Tibial nerve (tissue), 4 donors: ENCODE data around the gene ELAVL4.

Experiments used
- EP300 ChIP-seq, 2 donors: sonication (generic); formaldehyde crosslinking; IDR thresholded peaks; one replicate each; pipeline ENCODE4 v1.6.1; 2017; ENCODE audit warnings: antibody characterized with exemption in 2 of 2, mild to moderate bottlenecking in 1 of 2
- POLR2A ChIP-seq, 2 donors: fragments of 450-650 bp; IDR thresholded peaks; one replicate each; pipeline ENCODE4 v1.6.1; 2017; ENCODE audit warnings: antibody characterized with exemption in 2 of 2, mild to moderate bottlenecking in 2 of 2, moderate library complexity in 2 of 2
- TF ChIP-seq, protein P1 (sequence below), 5 experiments: fragments of 200-600 bp in 3 of 5; fragments of 450-650 bp in 2 of 5; sonication (generic) in 3 of 5; IDR thresholded peaks; one replicate each; pipeline ENCODE4 v1.5.1; 2016 to 2019; ENCODE audit warnings: antibody characterized with exemption in 5 of 5, mild to moderate bottlenecking in 3 of 5, moderate library complexity in 2 of 5

DNA sequence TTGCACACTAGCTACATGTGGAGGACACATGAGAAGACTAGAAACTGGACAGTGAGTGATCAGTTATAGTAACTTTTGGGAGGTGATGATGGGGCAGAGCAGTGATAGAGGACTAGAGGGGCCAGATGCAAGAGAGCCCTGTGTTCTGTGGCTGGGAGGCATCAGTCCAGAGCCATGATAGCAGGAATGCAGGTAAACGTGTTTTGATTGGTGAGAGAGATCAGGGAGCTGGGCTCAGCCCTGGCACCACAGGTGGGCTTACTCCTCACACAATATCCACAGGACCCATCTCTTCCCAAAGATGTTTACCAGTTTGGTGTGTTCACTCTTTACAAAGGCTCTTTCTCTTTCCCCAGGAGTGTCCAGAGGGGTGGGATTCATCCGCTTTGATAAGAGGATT, 86.5 kb downstream of the ELAVL4 start:
- TF ChIP-seq POLR2A (IDR thresholded peaks at IDR 0.05) (no peak), EP300 (IDR thresholded peaks at IDR 0.05) (no peak)
- TF ChIP-seq, protein P1, sequence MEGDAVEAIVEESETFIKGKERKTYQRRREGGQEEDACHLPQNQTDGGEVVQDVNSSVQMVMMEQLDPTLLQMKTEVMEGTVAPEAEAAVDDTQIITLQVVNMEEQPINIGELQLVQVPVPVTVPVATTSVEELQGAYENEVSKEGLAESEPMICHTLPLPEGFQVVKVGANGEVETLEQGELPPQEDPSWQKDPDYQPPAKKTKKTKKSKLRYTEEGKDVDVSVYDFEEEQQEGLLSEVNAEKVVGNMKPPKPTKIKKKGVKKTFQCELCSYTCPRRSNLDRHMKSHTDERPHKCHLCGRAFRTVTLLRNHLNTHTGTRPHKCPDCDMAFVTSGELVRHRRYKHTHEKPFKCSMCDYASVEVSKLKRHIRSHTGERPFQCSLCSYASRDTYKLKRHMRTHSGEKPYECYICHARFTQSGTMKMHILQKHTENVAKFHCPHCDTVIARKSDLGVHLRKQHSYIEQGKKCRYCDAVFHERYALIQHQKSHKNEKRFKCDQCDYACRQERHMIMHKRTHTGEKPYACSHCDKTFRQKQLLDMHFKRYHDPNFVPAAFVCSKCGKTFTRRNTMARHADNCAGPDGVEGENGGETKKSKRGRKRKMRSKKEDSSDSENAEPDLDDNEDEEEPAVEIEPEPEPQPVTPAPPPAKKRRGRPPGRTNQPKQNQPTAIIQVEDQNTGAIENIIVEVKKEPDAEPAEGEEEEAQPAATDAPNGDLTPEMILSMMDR (IDR thresholded peaks at IDR 0.05), result no peak
